RCC 7860 (cell line): ENCODE data around the gene KLHL29.
"Not testable (repeated sequence)": the region's sequence is repeated elsewhere in the genome, so short reads cannot be mapped to it uniquely, and the experiment has no call there.

Experiments
- DNase-seq: peaks from one replicate; pipeline ENCODE4 v3.0.0-alpha.2; 2015; ENCODE audit warnings: low spot score
- FAIRE-seq: peaks from 2 replicates; lab custom pipeline; 2012; peaks lifted over from hg19 to GRCh38; lab: Jason Lieb, UNC

KLHL29 gene

GRCh38 chr2:23391237-23391736 lies 6.3 kb downstream of the KLHL29 start:
- FAIRE-seq, DNase-seq: not testable (repeated sequence)

- FAIRE-seq (no peak), DNase-seq (no peak)
These were observed 8.7 kb downstream of the KLHL29 start for GRCh38 chr2:23393722-23394121.

- no peak for FAIRE-seq
- DNase-seq, result no peak
These were observed 9.7 kb downstream of the KLHL29 start for GRCh38 chr2:23394700-23395099.

- FAIRE-seq (no peak), DNase-seq (no peak)
These were observed 12.5 kb downstream of the KLHL29 start for GRCh38 chr2:23397478-23397877.

GRCh38 chr2:23399674-23400261 lies 14.8 kb downstream of the KLHL29 start:
- DNase-seq (no peak), FAIRE-seq (no peak)

GRCh38 chr2:23400703-23401102 lies 15.7 kb downstream of the KLHL29 start:
- DNase-seq, result no peak
- no peak for FAIRE-seq

- DNase-seq (no peak), FAIRE-seq (no peak)
These were observed 16.6 kb downstream of the KLHL29 start for GRCh38 chr2:23401427-23402204.

- no peak for FAIRE-seq
- DNase-seq, result no peak
These were observed 17.3 kb downstream of the KLHL29 start for GRCh38 chr2:23402205-23402740.

GRCh38 chr2:23404426-23404825 lies 19.4 kb downstream of the KLHL29 start:
- DNase-seq, result peak; percentile 54
- peak; percentile 27 for FAIRE-seq

- FAIRE-seq (no peak), DNase-seq (no peak)
These were observed 24.3 kb downstream of the KLHL29 start for GRCh38 chr2:23409248-23409647.

- FAIRE-seq, result no peak
- no peak for DNase-seq
These were observed 25.6 kb downstream of the KLHL29 start for GRCh38 chr2:23410596-23410995.

- DNase-seq, result peak; percentile 7
- FAIRE-seq, result no peak
These were observed 26.9 kb downstream of the KLHL29 start for GRCh38 chr2:23411752-23412431.

- DNase-seq, result peak; percentile 45
- no peak for FAIRE-seq
These were observed 27.7 kb downstream of the KLHL29 start for GRCh38 chr2:23412556-23413155.

GRCh38 chr2:23413641-23414040 lies 28.7 kb downstream of the KLHL29 start:
- no peak for DNase-seq
- FAIRE-seq, result no peak

- no peak for DNase-seq
- FAIRE-seq, result no peak
These were observed 29.1 kb downstream of the KLHL29 start for GRCh38 chr2:23414106-23414505.

- FAIRE-seq (no peak), DNase-seq (no peak)
These were observed 29.9 kb downstream of the KLHL29 start for GRCh38 chr2:23414871-23415270.

- FAIRE-seq (no peak), DNase-seq (no peak)
These were observed 32.3 kb downstream of the KLHL29 start for GRCh38 chr2:23417310-23417709.

- DNase-seq (no peak), FAIRE-seq (no peak)
These were observed 33.1 kb downstream of the KLHL29 start for GRCh38 chr2:23418056-23418455.

GRCh38 chr2:23418461-23418911 lies 33.5 kb downstream of the KLHL29 start:
- FAIRE-seq (no peak), DNase-seq (peak; percentile 52)

GRCh38 chr2:23419171-23420090 lies 34.5 kb downstream of the KLHL29 start:
- peak; percentile 34 for DNase-seq
- no peak for FAIRE-seq
